Activated B cell treated with CpG ODN at 0.5 μM for 24 hours (primary cell): ENCODE results near the gene CISH. TPM values are rescaled to one million over a fixed set of nuclear protein-coding genes. Genes with fewer than 3 reads are reported as not detected.

ENCODE experiments used
- ATAC-seq: fragments of 200-7000 bp; cut with Tn5 transposase; one replicate; pipeline ENCODE4 v1.10.0; 2021; ENCODE audit warnings: low read depth, mild to moderate bottlenecking, moderate library complexity
- CTCF ChIA-PET: fragments of 350-600 bp; sonication (Branson Sonifier 250); formaldehyde crosslinking; loops from one replicate; lab custom pipeline; 2021; ENCODE audit warnings: antibody characterized with exemption; lab: Charles Lee
- POLR2A ChIA-PET: fragments of 350-600 bp; sonication (Branson Sonifier 250); formaldehyde crosslinking; loops from one replicate; lab custom pipeline; 2021; ENCODE audit warnings: antibody characterized with exemption; lab: Charles Lee
- DNase-seq: peaks from one replicate; pipeline ENCODE4 v3.0.0; 2022
- H3K27ac Mint-ChIP-seq: one replicate; pipeline ENCODE4 v1.8.0; 2020; ENCODE audit warnings: mixed read lengths
- H3K27me3 Mint-ChIP-seq: one replicate; pipeline ENCODE4 v1.8.0; 2021; ENCODE audit warnings: mixed read lengths
- H3K36me3 Mint-ChIP-seq: one replicate; pipeline ENCODE4 v1.8.0; 2021; ENCODE audit warnings: low read depth, mixed read lengths
- H3K4me1 Mint-ChIP-seq: one replicate; pipeline ENCODE4 v1.8.0; 2021; ENCODE audit warnings: mixed read lengths
- H3K4me3 Mint-ChIP-seq: one replicate; pipeline ENCODE4 v1.8.0; 2020; ENCODE audit warnings: mild to moderate bottlenecking, mixed read lengths
- H3K9me3 Mint-ChIP-seq: one replicate; pipeline ENCODE4 v1.8.0; 2020; ENCODE audit warnings: mixed read lengths
- CTCF ChIP-seq: fragments of 200-600 bp; IDR thresholded peaks from one replicate; pipeline ENCODE4 v1.8.0; 2022; ENCODE audit warnings: antibody characterized with exemption, mild to moderate bottlenecking
- intact Hi-C: fragments of 100-400 bp; cut with micrococcal nuclease; formaldehyde crosslinking; loops from one replicate; pipeline ENCODE4 v1.15.1; 2024
- total RNA-seq: library from RNA; stranded (reverse); gene quantifications from 2 replicates; pipeline ENCODE4 v1.2.3, GENCODE V29; 2022

CISH gene
- total RNA-seq, 1 donor from 2014 or later, result 3.2 TPM

DNA sequence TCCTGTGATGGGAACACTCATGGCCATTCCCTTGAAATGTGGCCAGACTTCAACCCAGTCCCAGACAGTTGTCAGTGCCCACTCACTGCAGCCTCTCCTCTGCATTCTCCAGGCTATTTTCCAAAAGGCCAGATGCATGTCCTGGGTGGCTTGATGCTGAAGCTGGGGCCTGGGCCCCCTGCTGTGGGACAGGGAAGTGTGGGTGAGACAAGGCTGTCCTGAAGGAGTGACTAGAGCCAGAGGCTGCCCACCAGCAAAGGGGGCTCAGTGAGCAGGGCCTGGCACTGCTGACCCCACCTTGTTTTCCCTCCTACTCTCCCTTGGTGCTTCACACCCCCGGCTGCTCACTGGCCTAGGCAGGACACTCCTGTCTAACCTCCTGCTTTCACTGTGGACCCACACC, 11.9 kb downstream of the CISH start:
- no peak for DNase-seq
- TF ChIP-seq CTCF, result no peak
- ATAC-seq, result no peak
- no peaks in the 10 kb centered on the region for H3K27me3 Mint-ChIP-seq
- ChIA-PET CTCF (no interaction called here), POLR2A (interaction anchor here (0.6 to 1.2 kb wide), 2 partner anchors 32 to 261 kb away, joined by 5 read pairs; partner anchors contain the start of gene C3orf18)
- H3K36me3 Mint-ChIP-seq, result no peaks in the 10 kb centered on the region
- peaks cover 27% of the 10 kb centered on the region for H3K4me1 Mint-ChIP-seq
- intact Hi-C loops, result no loop called here
- no peak overlapping the region for H3K27ac Mint-ChIP-seq
- H3K4me3 Mint-ChIP-seq, result no peak overlapping the region
- H3K9me3 Mint-ChIP-seq, result no peaks in the 10 kb centered on the region

DNA sequence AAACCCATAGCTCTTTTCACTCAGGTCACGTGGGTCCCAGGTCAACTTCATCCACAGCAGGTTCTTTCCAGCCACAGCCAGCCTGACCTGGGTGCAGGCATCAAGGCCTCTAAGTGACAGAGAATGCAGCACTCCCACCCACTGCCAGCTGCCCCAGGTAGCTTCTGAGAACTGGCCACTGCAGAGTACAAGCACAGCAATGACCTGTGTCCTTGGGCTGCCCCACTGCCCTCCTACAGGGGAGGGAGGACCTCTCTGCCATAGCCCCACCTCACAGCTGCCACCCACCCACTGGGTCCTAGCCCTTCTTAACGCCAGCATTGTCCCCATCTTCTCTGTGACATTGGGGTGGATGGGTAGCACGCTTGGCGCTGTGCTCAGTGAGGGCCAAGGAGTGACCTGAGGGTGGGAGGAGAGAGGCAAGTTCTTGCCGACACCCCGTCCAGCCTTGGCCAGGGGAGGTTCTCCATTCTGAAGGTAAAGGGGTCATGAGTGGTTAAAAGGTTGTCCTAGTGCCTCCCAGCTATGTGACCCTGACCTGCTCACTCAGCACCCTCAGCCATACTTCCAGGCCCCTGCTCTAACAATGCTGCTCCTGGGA, 12.4 kb downstream of the CISH start:
- DNase-seq, result no peak
- TF ChIP-seq CTCF, result no peak
- Mint-ChIP-seq H3K27me3 (no peaks in the 10 kb centered on the region), H3K27ac (no peak overlapping the region), H3K9me3 (no peaks in the 10 kb centered on the region), H3K36me3 (no peaks in the 10 kb centered on the region), H3K4me1 (peaks cover 22% of the 10 kb centered on the region), H3K4me3 (no peak overlapping the region)
- ATAC-seq, result no peak
- intact Hi-C loops, result no loop called here
- POLR2A ChIA-PET, result interaction anchor here (0.6 to 1.2 kb wide), 3 partner anchors 29 to 260 kb away, joined by 3 to 5 read pairs (median 5); partner anchors contain the start of gene C3orf18
- CTCF ChIA-PET, result no interaction called here

DNA sequence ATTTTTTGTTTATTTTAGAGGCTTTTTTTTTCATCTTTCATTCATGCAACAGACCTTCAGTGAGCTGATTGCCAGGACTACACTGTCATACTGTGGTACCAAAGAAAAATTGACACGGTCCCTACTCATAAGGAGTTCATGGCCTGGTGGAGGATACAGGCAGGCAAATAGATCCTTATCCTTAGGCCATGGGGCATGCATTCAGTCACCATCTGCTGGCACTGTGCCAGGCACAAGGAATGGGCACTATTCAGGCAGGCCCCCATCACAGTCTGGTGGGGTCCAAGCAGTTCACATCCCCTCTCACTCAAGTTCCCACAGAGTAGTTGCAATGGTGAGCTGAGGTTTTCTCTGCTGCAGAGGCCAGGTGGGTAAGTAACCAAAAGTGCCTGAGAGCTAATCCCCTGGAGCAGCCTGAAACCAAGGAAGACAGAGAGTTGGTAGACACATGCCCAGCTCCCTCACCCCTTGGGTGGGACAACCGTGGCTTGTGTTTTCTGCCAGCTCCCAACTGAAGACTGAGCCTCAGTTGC, 17.3 kb downstream of the CISH start:
- peaks cover 22% of the 10 kb centered on the region for H3K4me1 Mint-ChIP-seq
- no peak overlapping the region for H3K27ac Mint-ChIP-seq
- no peak overlapping the region for H3K4me3 Mint-ChIP-seq

GRCh38 chr3:50592568-50592967, 19.0 kb downstream of the CISH start:
- POLR2A ChIA-PET, result interaction anchor here (1.2 to 7.3 kb wide), 3 partner anchors 9 to 23 kb away, joined by 5 to 82 read pairs (median 52); partner anchors contain the start of genes CISH and HEMK1
- Mint-ChIP-seq H3K4me3 (no peak overlapping the region), H3K4me1 (peaks cover 34% of the 10 kb centered on the region), H3K27me3 (no peaks in the 10 kb centered on the region), H3K27ac (peak overlapping the region; percentile 50), H3K9me3 (no peaks in the 10 kb centered on the region), H3K36me3 (no peaks in the 10 kb centered on the region)
- CTCF ChIA-PET, result interaction anchor here (3.1 to 5.2 kb wide), 3 partner anchors 17 to 22 kb away, joined by 41 to 60 read pairs (median 57); partner anchors contain the start of genes CISH and HEMK1
- no peak for DNase-seq
- TF ChIP-seq CTCF, result no peak
- no peak for ATAC-seq
- intact Hi-C loops, result no loop called here

More for the DNA sequence above, 17.3 kb downstream of the CISH start:
- Mint-ChIP-seq H3K27me3 (no peaks in the 10 kb centered on the region), H3K36me3 (no peaks in the 10 kb centered on the region), H3K9me3 (no peaks in the 10 kb centered on the region)
- no peak for TF ChIP-seq CTCF
- no peak for ATAC-seq
- POLR2A ChIA-PET, result interaction anchor here (1.1 kb wide), 1 partner anchor 27 kb away, joined by 3 read pairs; the partner anchor contains the start of gene C3orf18
- CTCF ChIA-PET, result interaction anchor here (0.9 to 1.5 kb wide), 2 partner anchors 17 to 19 kb away, joined by 3 to 4 read pairs; partner anchors contain the start of gene CISH
- no peak for DNase-seq
- intact Hi-C loops, result no loop called here

- Mint-ChIP-seq H3K36me3 (no peaks in the 10 kb centered on the region), H3K9me3 (no peaks in the 10 kb centered on the region), H3K4me1 (peaks cover 34% of the 10 kb centered on the region), H3K4me3 (peak overlapping the region; percentile 78), H3K27me3 (no peaks in the 10 kb centered on the region), H3K27ac (peak overlapping the region; percentile 97)
- TF ChIP-seq CTCF, result no peak
- intact Hi-C loops, result loop anchor here (1.0 to 2.0 kb wide), 4 partner anchors 10 to 23 kb away; partner anchors contain the start of gene CISH
- ChIA-PET POLR2A (interaction anchor here (0.6 to 7.3 kb wide), 13 partner anchors 10 to 1388 kb away, joined by 3 to 82 read pairs (median 12); partner anchors contain the start of genes C3orf18, CISH, HEMK1 and MAPKAPK3), CTCF (interaction anchor here (1.0 to 5.2 kb wide), 7 partner anchors 10 to 61 kb away, joined by 3 to 60 read pairs (median 9); partner anchors contain the start of genes C3orf18, CISH and HEMK1)
- ATAC-seq, result no peak
- DNase-seq, result no peak
Measured at GRCh38 chr3:50591196-50591741, 20.3 kb downstream of the CISH start.
